ENCODE results near the gene USP53.

USP53 gene

DNA sequence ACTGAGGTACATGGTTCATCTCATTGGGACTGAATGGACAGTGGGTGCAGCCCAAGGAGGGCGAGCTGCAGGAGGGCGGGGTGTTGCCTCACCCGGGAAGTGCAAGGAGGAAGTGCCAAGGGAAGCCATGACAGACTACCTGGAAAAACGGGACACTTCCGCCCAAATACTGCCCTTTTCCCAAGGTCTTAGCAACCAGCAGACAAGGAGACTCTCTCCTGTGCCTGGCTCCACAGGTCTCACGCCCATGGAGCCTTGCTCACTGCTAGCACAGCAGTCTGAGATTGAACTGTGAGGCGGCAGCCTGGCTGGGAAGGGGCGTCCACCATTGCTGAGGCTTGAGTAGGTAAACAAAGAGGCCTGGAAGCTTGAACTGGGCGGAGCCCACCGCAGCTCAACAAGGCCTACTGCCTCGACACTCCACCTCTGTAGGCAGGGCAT is 14.7 kb upstream of the USP53 start:
- H3K27me3 ChIP-seq (ENCODE audit: control insufficient read depth, insufficient read depth, low read length): no peaks in the 10 kb centered on the region
- H3K27ac ChIP-seq (ENCODE audit: low read length): no peak overlapping the region
- H3K4me3 ChIP-seq (ENCODE audit: low read length): no peak overlapping the region
- WGBS (ENCODE audit: insufficient coverage, insufficient read length): no CpG with 5 or more reads among the region's 11 CpGs
- no peaks in the 10 kb centered on the region for H3K4me1 ChIP-seq (ENCODE audit: control insufficient read depth, insufficient read depth, low read length)
- DNase-seq (ENCODE audit: low read depth, low spot score): no peak
- H3K36me3 ChIP-seq (ENCODE audit: control insufficient read depth, insufficient read depth, low read length): no peaks in the 10 kb centered on the region
- no peaks in the 10 kb centered on the region for H3K9me3 ChIP-seq (ENCODE audit: control insufficient read depth, insufficient read depth, low read length)

GRCh38 chr4:119204916-119205315 is 7.6 kb upstream of the USP53 start:
- DNase-seq (ENCODE audit: low read depth, low spot score): no peak
- Histone ChIP-seq H3K4me3 (ENCODE audit: low read length) (no peak overlapping the region), H3K4me1 (ENCODE audit: control insufficient read depth, insufficient read depth, low read length) (no peaks in the 10 kb centered on the region), H3K27me3 (ENCODE audit: control insufficient read depth, insufficient read depth, low read length) (no peaks in the 10 kb centered on the region), H3K27ac (ENCODE audit: low read length) (no peak overlapping the region), H3K9me3 (ENCODE audit: control insufficient read depth, insufficient read depth, low read length) (no peaks in the 10 kb centered on the region), H3K36me3 (ENCODE audit: control insufficient read depth, insufficient read depth, low read length) (no peaks in the 10 kb centered on the region)
- WGBS (ENCODE audit: insufficient coverage, insufficient read length): no CpG with 5 or more reads among the region's 4 CpGs

DNA sequence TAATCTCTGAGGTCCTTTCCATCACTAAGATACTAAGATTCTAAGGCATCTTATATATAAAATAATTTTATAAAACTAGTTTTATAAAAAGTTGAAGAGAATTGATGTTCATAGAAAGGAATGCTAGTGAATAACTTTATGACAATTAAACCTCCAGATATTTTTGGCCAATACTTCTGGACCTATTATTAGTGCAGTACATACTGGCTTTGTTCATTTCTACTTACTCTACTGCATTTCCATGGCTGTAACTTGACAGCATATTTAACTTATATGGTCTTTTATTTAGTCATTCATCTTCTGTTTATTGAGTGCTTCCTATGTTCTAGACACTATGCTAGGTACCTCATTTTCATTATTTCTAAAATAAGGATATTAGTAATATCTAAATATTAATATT is 6.8 kb upstream of the USP53 start:
- Histone ChIP-seq H3K27ac (ENCODE audit: low read length) (no peak overlapping the region), H3K9me3 (ENCODE audit: control insufficient read depth, insufficient read depth, low read length) (no peaks in the 10 kb centered on the region), H3K36me3 (ENCODE audit: control insufficient read depth, insufficient read depth, low read length) (no peaks in the 10 kb centered on the region), H3K4me1 (ENCODE audit: control insufficient read depth, insufficient read depth, low read length) (no peaks in the 10 kb centered on the region), H3K27me3 (ENCODE audit: control insufficient read depth, insufficient read depth, low read length) (no peaks in the 10 kb centered on the region), H3K4me3 (ENCODE audit: low read length) (no peak overlapping the region)
- no peak for DNase-seq (ENCODE audit: low read depth, low spot score)

- H3K4me3 ChIP-seq (ENCODE audit: low read length): no peak overlapping the region
- H3K9me3 ChIP-seq (ENCODE audit: control insufficient read depth, insufficient read depth, low read length): no peaks in the 10 kb centered on the region
- no peak overlapping the region for H3K27ac ChIP-seq (ENCODE audit: low read length)
- no peaks in the 10 kb centered on the region for H3K27me3 ChIP-seq (ENCODE audit: control insufficient read depth, insufficient read depth, low read length)
- DNase-seq (ENCODE audit: low read depth, low spot score): no peak
- H3K4me1 ChIP-seq (ENCODE audit: control insufficient read depth, insufficient read depth, low read length): peaks cover 3% of the 10 kb centered on the region; the same call in 1 of the 2 replicates
- WGBS (ENCODE audit: insufficient coverage, insufficient read length): no CpG with 5 or more reads among the region's 1 CpG
- H3K36me3 ChIP-seq (ENCODE audit: control insufficient read depth, insufficient read depth, low read length): no peaks in the 10 kb centered on the region
Observed at GRCh38 chr4:119206178-119206577, 6.3 kb upstream of the USP53 start.

DNA sequence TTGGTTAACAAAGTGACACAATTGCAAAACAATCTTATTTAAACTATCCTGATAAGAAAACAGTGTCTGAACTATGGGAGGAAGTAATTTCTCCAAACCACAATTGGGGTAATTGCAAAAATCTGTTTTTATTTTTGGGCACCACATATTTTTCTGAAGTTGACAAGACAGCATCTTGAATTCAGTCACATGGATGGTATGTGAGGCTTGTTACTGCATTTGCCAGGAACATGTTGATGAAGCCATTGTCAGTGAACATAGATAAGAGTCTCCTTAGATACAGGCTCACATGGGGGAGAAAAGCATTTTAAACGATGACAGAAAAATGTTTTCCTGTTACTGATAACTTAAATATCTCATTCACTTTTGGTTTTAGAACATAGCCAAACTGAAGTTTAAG is 5.5 kb upstream of the USP53 start:
- Histone ChIP-seq H3K36me3 (ENCODE audit: control insufficient read depth, insufficient read depth, low read length) (no peaks in the 10 kb centered on the region), H3K27ac (ENCODE audit: low read length) (no peak overlapping the region), H3K4me1 (ENCODE audit: control insufficient read depth, insufficient read depth, low read length) (peaks cover 3% of the 10 kb centered on the region; the same call in 1 of the 2 replicates), H3K9me3 (ENCODE audit: control insufficient read depth, insufficient read depth, low read length) (no peaks in the 10 kb centered on the region), H3K27me3 (ENCODE audit: control insufficient read depth, insufficient read depth, low read length) (no peaks in the 10 kb centered on the region), H3K4me3 (ENCODE audit: low read length) (no peak overlapping the region)
- WGBS (ENCODE audit: insufficient coverage, insufficient read length): no CpG with 5 or more reads among the region's 1 CpG
- no peak for DNase-seq (ENCODE audit: low read depth, low spot score)

- no peaks in the 10 kb centered on the region for H3K27me3 ChIP-seq (ENCODE audit: control insufficient read depth, insufficient read depth, low read length)
- no peak overlapping the region for H3K4me3 ChIP-seq (ENCODE audit: low read length)
- no peak overlapping the region for H3K27ac ChIP-seq (ENCODE audit: low read length)
- H3K36me3 ChIP-seq (ENCODE audit: control insufficient read depth, insufficient read depth, low read length): no peaks in the 10 kb centered on the region
- H3K9me3 ChIP-seq (ENCODE audit: control insufficient read depth, insufficient read depth, low read length): no peaks in the 10 kb centered on the region
- DNase-seq (ENCODE audit: low read depth, low spot score): no peak
- peaks cover 3% of the 10 kb centered on the region; the same call in 1 of the 2 replicates for H3K4me1 ChIP-seq (ENCODE audit: control insufficient read depth, insufficient read depth, low read length)
Observed at GRCh38 chr4:119209077-119209476, 3.4 kb upstream of the USP53 start.

- Histone ChIP-seq H3K9me3 (ENCODE audit: control insufficient read depth, insufficient read depth, low read length) (no peaks in the 10 kb centered on the region), H3K27me3 (ENCODE audit: control insufficient read depth, insufficient read depth, low read length) (no peaks in the 10 kb centered on the region), H3K4me1 (ENCODE audit: control insufficient read depth, insufficient read depth, low read length) (peaks cover 3% of the 10 kb centered on the region; the same call in 1 of the 2 replicates), H3K36me3 (ENCODE audit: control insufficient read depth, insufficient read depth, low read length) (no peaks in the 10 kb centered on the region), H3K4me3 (ENCODE audit: low read length) (no peak overlapping the region), H3K27ac (ENCODE audit: low read length) (no peak overlapping the region)
- no CpG with 5 or more reads among the region's 1 CpG for WGBS (ENCODE audit: insufficient coverage, insufficient read length)
- no peak for DNase-seq (ENCODE audit: low read depth, low spot score)
Observed at GRCh38 chr4:119209586-119209985, 2.9 kb upstream of the USP53 start.

GRCh38 chr4:119210775-119211174 is 1.7 kb upstream of the USP53 start:
- Histone ChIP-seq H3K36me3 (ENCODE audit: control insufficient read depth, insufficient read depth, low read length) (no peaks in the 10 kb centered on the region), H3K4me1 (ENCODE audit: control insufficient read depth, insufficient read depth, low read length) (peaks cover 3% of the 10 kb centered on the region; the same call in 1 of the 2 replicates), H3K27ac (ENCODE audit: low read length) (no peak overlapping the region), H3K9me3 (ENCODE audit: control insufficient read depth, insufficient read depth, low read length) (no peaks in the 10 kb centered on the region), H3K27me3 (ENCODE audit: control insufficient read depth, insufficient read depth, low read length) (no peaks in the 10 kb centered on the region), H3K4me3 (ENCODE audit: low read length) (no peak overlapping the region)
- no peak for DNase-seq (ENCODE audit: low read depth, low spot score)
- WGBS (ENCODE audit: insufficient coverage, insufficient read length): 100% methylated on average over 2 of the region's 4 CpGs

GRCh38 chr4:119211867-119212233 is 663 bp upstream of the USP53 start:
- H3K4me3 ChIP-seq (ENCODE audit: low read length): peak overlapping the region; percentile 68; the same call in 1 of the 2 replicates
- no peak overlapping the region for H3K27ac ChIP-seq (ENCODE audit: low read length)
- no peaks in the 10 kb centered on the region for H3K27me3 ChIP-seq (ENCODE audit: control insufficient read depth, insufficient read depth, low read length)
- H3K9me3 ChIP-seq (ENCODE audit: control insufficient read depth, insufficient read depth, low read length): no peaks in the 10 kb centered on the region
- peak; percentile 58 for DNase-seq (ENCODE audit: low read depth, low spot score)
- no peaks in the 10 kb centered on the region for H3K36me3 ChIP-seq (ENCODE audit: control insufficient read depth, insufficient read depth, low read length)
- no CpG with 5 or more reads among the region's 12 CpGs for WGBS (ENCODE audit: insufficient coverage, insufficient read length)
- peaks cover 3% of the 10 kb centered on the region; the same call in 1 of the 2 replicates for H3K4me1 ChIP-seq (ENCODE audit: control insufficient read depth, insufficient read depth, low read length)

- H3K27me3 ChIP-seq (ENCODE audit: control insufficient read depth, insufficient read depth, low read length): no peaks in the 10 kb centered on the region
- no peaks in the 10 kb centered on the region for H3K9me3 ChIP-seq (ENCODE audit: control insufficient read depth, insufficient read depth, low read length)
- no CpG with 5 or more reads among the region's 24 CpGs for WGBS (ENCODE audit: insufficient coverage, insufficient read length)
- H3K36me3 ChIP-seq (ENCODE audit: control insufficient read depth, insufficient read depth, low read length): no peaks in the 10 kb centered on the region
- DNase-seq (ENCODE audit: low read depth, low spot score): peak; percentile 74
- H3K4me1 ChIP-seq (ENCODE audit: control insufficient read depth, insufficient read depth, low read length): peaks cover 3% of the 10 kb centered on the region; the same call in 1 of the 2 replicates
- H3K4me3 ChIP-seq (ENCODE audit: low read length): peak overlapping the region; percentile 65
- H3K27ac ChIP-seq (ENCODE audit: low read length): no peak overlapping the region
Observed at GRCh38 chr4:119212964-119213606, 572 bp downstream of the USP53 start.

- Histone ChIP-seq H3K4me3 (ENCODE audit: low read length) (no peak overlapping the region), H3K4me1 (ENCODE audit: control insufficient read depth, insufficient read depth, low read length) (no peaks in the 10 kb centered on the region), H3K36me3 (ENCODE audit: control insufficient read depth, insufficient read depth, low read length) (no peaks in the 10 kb centered on the region), H3K9me3 (ENCODE audit: control insufficient read depth, insufficient read depth, low read length) (no peaks in the 10 kb centered on the region), H3K27ac (ENCODE audit: low read length) (no peak overlapping the region), H3K27me3 (ENCODE audit: control insufficient read depth, insufficient read depth, low read length) (no peaks in the 10 kb centered on the region)
- no CpG with 5 or more reads among the region's 1 CpG for WGBS (ENCODE audit: insufficient coverage, insufficient read length)
- no peak for DNase-seq (ENCODE audit: low read depth, low spot score)
Observed at GRCh38 chr4:119218093-119218492, 5.6 kb downstream of the USP53 start.

All from iPS DF 6.9 (cell line).